ENCODE data around the gene KIAA0930.

- TF ChIP-seq CTCF (IDR thresholded peaks at IDR 0.05; ENCODE audit: poor library complexity, severe bottlenecking) (no peak), EZH2 (IDR thresholded peaks at IDR 0.05; ENCODE audit: borderline replicate concordance, insufficient read depth, low read length, poor library complexity, severe bottlenecking) (no peak), EP300 (conservative IDR thresholded peaks at IDR 0.05; ENCODE audit: poor library complexity, severe bottlenecking) (no peak), SMC3 (conservative IDR thresholded peaks at IDR 0.05; ENCODE audit: poor library complexity) (no peak)
Measured at GRCh38 chr22:45179276-45180049, 61.2 kb downstream of the KIAA0930 start.

All from neural cell (in vitro differentiated cells).